NCI-H2107 treated with DMSO at 0.1 percent for 48 hours (cell line): Measurements from ENCODE around the gene UBAC2.

ENCODE experiments used
- DNase-seq: peaks from one replicate; lab custom pipeline; 2025; ENCODE audit not compliant: unreplicated experiment; lab: John Stamatoyannopoulos, UW

The UBAC2 gene

DNA sequence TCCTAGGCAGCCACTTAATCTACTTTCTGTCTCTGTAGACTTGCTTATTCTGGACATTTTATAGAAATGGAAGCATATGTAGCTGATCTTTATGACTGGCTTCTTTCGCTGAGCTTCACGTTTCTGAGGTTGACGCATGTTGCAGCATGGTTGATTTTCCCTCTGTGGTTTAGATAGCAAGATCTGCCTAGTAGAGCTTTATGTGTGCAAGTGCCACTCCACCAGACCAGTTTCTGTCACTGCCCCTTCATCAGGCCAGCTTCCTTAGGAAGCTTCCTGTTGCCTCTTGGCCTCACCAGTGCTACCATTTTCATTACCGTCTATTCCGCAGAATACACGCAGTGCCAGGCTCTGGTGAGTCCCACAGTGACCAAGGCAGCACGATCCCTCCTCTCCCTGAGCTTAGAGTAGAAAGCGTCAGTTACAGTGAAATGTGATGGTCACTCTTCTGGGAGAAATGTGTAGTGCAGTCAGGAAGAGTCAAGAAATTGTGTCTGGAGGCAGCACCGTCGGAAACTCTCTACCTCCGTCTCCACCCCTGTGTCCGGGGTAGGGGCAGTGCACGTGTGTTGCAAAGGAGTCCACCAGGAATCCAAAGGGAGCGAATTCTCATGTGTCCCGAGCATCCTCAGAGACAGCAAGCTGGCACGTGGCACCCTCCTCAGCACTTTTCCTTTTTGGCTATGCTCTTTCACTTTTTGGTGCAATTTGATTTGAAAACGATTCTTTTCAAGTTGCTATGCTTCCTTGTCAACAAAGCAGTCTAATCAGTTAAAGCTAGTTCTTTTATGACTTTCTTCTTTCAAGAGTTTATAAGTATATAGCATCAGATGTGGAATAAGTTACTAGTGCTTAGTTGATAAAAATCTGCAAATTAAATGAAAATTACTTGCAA, 151.9 kb downstream of the UBAC2 start:
- no peak for DNase-seq

DNA sequence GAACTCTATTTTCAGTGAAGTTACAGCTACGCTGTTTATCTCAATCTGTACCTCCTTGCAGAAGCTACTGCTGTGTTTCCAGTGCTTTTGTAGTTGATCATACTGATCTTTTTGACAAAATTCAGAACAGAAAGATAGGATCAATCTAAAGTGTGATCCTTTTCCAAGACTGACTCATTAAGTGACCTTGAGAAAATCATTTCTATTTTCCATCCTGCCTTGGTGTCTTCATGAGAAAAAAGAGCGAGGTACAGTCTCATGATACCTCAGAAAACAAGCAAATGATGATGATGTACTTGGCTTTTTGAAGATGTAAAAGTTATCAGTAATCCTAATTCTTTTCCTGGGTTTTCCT, 152.6 kb downstream of the UBAC2 start:
- DNase-seq = no peak

DNA sequence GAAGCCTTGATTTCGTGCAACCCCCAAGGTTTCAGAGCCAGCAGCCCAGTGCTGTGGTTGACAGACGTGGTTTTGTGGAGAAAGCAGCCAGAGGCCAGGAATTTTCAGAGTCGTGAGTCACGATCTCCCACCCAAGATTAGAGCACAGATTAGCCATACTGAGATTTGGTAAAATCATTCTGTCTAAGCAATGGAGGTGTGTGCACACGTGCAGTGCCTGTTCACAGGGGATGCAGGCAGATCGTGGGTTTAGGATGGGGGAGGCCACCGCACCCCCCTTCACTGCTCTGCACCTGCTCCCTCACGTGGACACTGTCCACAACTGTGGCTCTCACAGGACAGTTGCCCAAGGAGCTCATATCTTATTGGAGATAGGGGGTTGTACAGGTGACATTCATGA, 153.2 kb downstream of the UBAC2 start:
- DNase-seq = no peak

DNA sequence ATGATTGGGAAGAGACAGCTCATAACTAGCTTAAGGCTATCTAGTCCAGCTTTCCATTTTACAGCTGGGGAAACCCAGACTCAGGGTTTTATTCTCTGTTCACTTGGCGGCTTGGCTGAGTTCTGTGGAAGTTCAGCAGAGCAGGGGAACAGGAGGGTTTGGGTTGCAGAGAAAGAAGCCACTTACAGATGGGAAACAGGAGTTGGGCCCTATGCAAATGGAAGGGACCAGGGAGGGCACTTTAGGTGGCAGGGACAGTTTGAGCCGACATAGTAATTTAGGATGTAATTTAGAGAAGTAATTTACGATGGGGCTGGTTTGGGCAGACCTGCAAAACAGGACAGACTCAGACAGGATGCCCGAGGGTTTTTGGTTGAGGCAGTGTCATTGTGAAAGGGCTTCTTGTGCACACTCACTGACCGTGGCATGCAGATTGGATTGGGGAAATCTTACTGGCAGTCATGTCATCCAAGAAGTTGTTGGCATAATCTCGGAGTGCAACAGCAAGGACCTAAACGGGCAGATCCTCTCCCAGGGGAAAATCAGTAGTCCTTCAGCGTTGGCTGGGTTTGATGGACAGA, 153.8 kb downstream of the UBAC2 start:
- DNase-seq = no peak

DNA sequence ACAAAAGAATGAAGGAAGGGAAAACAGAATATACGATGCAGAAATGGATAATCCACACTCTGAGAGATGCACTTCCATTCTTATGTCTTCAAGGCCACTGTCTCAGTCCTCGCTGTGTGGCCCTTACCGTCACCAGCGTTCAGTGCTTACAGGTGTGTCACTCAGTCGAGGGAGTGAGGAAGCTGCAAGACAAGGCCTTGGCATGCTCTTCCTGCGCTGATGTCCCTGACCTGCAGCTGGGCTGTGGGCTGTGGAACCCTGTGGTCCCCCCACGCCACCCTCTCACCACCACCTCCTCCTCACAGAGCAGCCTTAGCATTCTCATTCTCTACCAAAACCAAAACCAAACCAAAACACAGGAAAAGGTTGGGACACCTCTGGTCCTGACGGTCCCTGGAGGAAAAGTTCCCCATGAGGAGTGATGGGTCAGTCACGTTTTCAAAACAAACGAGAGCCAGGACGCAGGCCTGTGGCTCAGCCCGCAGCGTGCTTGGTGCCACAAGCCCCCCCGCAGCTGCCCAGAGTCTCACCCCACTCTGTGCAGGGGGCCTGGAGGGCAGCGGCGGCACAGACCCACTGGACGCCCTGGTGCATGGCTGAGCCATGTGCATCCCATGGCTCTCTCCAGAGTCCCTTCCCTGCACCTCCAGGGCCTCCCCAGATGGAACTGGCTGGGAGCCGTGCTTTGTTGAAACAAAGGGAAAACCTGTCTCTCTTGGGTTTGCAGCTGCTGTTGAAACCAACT, 154.8 kb downstream of the UBAC2 start:
- DNase-seq = no peak

DNA sequence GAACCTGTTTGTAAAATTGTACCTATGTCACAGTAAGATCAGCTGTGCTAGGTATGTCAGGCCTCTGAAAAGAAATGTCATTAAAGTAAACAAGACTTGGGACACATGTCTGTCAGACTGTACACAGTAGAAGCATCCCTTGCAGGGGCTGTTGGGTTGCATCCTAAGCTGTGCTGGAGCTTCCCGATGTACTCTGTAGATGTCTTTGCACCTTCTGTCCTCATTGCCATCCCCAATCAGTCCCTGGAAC, 155.3 kb downstream of the UBAC2 start:
- no peak for DNase-seq

DNA sequence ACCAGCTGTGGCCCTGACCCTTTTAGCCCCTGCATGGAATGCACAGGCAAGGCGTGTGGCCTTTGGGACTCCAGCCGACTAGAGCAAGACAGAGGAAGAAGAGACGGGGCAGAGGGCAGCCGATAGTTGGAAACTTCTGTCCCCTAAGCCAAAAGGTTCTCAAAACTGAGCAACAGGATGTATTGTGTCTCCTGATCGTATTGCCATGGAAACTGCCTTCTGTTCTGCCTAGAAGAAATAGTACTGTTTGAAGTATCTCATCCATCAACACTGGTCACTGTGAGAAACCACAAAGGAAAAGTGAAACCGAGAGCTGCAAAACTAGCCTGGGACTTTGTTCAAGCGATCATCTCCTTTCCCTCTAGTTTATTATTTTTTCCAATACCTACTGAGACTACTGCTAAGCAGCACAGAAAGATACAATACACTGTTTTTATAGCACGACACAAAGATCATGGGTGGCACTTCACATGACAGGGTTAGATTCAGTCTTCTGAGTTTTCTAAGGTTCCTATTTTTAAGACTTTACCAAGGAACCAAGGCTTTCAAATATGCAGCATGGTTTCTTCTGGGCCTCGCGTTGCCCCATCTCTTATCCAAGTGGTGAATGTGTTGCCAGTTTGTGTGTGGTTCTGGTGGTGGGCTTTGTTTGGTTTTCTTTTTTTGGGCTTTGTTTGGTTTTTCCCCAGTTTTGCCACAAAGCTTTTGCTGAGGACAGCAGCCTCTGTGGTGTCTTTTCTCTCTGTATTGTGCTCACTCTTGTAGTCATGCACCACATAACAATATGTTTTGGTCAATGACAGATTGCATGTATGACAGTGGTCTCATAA, 155.8 kb downstream of the UBAC2 start:
- DNase-seq = no peak

DNA sequence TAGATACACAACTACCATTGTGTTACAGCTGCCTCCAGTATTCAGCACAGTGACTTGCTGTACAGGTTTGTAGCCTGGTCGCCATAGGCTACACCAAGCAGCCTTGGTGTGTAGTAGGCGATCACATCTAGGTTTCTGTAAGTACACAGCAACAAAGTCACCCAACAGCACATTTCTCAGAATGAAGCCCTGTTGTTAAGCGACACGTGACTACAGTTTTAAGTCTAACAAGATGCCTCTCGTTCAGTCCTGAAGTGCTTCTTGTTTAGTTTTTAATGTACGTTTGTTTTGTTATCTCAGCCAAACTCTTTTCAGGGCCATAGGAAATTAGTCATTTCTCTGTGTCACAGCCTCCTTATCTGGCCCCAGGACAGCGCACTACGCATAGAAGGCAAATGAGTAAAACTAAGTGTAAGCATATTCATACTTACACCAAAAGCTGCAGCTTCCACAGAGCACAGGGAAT, 156.5 kb downstream of the UBAC2 start:
- DNase-seq = no peak

DNA sequence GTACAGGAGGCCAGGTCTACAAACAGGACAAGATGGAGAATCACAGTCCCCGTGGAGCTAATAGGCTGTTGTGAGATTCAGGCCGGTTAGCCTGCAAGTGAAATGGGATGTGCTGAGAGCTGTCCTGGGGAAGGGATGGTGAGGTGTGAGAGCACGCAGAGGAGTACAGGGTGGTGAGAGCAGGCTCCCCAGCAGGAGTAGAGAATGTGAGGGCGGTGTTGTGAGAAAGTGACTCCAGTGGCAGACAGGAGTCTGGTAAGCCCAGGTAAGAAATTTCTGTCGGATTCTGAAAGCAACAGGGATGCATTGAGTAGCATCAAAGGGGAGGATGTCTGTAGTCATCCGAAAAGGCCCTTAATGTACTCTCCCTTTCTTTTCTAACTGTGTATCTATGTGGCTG, 157.3 kb downstream of the UBAC2 start:
- no peak for DNase-seq

DNA sequence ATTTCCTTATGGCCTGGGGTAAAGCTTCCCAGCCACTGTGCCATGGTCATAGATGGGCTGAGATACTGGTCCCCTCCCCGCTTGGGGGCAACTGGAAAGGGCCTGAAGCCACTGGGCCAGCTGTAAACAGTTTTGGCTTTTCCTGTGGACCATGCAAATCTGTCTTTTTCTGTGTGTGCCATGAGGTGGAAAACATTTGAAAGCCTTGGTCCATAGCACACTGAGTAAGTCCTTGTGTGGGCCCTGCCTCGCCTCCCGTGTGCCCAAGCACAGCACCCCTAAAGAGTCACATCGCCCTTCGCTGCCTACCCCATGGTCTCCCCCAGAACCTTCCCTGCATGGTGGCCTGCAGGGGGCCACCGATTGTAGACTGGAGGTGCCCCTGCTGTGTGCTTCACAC, 158.9 kb downstream of the UBAC2 start:
- DNase-seq = no peak

DNA sequence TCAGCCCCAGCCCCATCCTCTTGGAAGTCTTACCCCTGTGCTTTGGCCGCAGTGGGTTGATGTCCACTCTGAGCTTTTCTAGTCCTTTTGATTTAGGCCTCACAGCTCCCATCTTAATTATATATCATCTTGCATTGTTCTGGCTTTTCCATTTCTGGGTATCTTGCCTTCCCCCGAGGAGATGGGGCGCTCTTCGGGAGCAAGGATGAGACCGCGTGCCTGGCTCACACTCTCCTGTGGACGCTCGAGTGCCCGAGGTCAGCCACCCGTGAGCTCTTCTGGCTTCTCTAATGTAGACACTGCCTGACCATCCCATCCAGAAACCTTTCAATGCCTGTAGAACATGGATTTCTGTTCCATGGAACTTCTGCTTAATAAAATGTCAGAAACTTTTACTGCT, 160.0 kb downstream of the UBAC2 start:
- no peak for DNase-seq

DNA sequence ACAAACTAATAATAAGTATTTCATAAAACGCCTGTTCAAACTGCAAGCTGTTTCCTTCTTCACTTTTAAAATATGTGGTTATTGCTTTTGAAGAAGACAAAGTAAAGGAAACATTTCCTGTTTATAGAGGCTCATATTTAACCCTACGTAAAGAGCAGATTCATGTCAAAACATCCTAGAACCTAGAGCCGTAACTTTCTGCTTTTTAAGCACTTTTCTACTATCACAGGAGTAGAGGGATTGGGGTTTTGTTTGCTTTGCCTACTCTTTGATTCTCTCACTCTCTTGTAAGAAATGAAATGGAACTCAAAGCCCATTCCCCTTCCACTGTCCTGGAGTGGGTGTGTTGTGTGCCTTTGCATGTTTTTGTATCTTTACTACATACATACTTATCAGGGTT, 160.5 kb downstream of the UBAC2 start:
- no peak for DNase-seq

DNA sequence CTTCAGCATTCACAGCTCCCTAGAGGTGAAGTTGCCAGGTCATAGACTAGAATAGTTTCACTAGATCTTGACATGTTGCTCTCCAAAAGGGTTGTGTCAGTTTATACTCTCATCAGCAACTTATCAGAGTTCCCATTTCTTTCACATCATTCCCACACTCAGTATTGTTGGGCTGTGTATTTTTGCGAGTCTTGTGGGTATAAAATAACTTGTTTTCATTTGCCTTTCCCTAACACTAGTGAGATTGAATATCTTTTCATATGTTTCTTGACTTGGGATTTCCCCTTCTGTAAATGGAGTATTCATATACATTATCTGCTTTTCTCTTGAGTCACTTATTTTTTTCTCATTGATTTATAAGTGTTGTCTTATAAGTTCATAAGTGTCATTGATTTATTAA, 161.7 kb downstream of the UBAC2 start:
- DNase-seq = no peak

DNA sequence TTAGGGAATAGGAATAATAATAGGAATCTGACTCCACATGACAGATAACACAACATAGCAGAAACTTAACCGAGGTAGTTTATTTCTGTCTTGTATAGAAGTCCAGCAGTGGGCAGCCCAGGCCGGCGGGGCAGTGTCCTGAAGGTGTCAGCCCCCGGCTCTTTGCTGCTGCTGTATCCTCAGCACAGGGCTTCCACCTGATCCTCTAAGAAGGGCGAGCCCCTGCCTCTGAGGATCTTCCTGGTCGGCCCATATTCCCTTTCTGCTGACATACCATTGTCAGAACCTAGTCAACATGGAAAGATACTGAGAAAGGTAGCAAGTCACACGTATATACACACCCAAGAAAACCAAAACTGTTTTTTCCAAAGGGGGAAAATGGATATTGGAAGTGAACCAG, 162.7 kb downstream of the UBAC2 start:
- no peak for DNase-seq

DNA sequence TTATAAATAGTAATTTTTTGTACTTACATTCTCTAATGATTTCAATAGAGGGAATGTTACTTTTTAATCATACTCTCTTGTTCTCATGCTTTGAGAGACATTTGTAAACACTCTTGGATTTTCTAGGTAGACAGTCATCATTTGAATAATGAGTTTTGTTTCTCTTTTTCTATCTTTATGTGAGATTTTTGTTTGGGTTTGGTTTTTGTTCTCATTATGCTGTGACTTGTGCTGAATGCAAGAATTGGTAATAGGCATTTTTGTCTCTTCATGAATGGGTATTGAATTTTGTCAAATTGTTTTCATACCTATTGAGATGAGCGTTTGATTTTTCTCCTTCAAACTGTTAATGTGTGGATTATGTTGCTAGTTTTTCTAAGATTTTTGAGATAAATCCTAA, 163.3 kb downstream of the UBAC2 start:
- DNase-seq = no peak

DNA sequence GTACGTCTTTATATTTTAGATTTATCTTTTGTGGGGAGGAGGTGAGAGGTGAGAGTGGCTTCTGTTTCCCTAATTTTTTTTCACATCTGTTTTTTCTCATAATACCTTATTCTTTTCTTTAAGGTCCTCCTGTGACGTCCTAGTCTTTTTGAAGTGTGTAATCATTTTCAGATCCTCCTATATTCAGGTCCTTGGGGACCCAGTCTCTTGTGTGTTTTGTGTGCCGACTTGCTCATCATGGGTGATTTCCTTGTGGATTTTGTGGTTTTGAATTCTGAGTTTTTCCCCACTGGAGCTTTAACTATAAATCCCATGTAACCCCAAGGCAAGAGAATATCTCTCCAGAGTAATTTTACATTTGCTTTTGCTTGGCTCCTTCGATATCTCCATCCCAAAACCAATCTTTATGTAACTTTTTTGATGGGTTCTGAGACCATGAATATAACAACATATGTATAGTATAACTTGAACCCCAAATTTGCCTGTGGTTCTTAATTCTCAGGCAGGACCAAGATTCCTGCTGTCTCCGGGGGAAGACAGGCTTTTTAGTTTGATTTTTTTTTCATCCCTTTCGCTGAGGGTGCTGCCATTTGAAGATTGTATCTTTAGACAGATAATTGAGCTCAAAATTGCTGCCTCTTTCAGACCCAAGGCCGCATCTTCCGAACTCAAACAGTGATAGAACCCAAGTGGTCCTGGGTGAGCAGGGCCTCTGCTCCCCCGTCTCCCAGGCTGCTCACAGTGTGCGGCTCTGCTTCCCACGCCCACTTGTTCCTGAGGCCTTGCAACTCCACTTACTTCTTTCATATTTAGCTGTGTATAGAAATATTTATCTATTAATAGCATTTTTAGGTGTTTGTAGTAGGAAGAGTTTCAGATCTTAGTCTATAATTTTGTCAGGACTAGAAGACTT, 165.7 kb downstream of the UBAC2 start:
- no peak for DNase-seq

DNA sequence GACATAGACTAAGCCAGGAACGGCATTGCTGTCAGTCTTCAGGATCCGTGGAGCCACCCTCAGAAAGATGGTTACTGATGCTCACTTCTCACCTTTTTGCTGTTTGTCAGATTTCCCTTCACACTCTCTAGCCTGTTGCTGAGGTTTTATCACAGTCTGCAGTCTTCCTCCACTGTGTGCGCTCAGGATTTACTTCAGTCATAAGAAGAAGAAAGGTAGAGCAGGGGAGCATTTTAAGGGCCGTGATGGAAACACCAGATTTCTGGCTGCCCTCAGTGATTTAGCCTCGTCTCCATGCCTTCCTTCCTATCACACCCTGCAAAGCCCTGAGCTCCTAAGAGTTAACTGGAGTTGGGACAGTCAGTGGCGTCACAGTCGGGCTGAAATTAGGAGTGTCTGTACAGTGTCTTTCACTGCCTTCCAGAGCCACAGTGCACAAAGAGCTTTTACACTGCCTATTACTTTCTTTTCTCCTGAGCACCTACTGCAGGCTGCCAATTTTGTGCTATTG, 166.5 kb downstream of the UBAC2 start:
- no peak for DNase-seq

DNA sequence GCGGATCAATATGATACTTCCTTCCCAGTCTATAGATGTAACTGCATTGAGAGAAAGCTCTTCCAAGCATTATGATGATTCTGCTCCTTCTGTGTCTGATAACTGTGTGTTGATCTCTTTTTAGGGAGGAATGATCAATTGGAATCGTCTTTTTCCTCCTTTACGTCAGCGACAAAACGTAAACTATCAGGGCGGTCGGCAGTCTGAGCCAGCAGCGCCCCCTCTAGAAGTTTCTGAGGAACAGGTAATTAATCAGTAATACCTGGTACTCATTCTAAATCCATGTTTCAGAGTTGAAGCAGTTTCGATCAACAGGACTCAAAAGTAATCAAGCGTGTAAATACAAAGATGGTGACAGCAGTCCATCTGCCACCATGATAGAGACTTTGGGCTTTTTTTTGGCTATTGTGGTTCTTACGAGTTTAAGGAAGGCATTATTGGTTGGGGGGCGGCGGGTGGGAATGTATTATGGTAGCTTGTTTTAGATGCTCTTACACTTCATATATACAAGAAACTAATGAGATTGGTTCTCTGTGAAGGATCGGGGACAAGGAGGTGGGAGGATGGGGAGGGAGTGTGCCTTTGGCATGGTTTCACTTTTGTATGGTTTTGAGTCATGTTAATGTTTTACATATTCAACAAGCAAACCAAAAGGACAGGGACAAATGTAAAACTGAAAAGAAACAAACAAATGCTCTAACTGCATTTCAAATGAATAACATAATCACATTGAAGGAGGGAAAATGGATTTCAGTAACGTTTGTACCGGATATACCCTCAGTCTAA, 167.2 kb downstream of the UBAC2 start:
- no peak for DNase-seq

DNA sequence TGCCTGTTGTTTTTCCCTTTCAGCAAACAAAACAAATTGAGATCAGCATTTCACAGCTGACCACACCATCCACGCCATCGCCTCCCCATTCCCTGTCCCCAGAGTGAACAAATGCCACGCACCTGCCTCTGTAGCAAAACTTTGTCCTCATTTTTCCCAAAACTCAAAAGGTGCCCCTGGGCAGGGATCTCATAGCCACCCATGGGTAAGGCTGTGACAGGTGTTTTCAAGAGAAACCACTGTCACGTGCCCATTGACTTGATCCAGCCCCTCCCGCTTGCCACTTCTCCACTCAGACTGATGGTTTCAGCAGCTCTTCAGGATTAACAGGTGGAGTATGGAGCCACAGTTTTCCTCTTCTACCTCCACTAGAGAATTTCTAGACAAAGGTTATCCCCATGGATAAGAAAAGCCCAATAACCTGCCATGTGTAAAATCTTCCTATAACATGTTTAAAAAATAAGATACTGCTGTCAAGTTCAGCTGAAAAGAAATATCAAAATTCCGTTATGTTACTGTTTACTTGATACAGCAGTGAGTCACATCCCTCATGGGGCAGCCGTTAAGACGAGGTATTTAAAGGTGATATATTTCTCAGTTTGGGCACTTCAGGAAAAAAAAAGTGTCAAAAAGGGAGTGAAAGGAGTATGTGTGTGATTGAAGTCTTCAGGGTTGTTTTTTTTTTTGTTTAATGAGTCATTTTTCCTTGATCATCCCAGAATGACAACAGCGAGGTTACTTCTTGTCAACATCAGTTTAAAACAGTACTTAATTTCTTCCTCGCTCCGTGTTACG, 170.0 kb downstream of the UBAC2 start:
- DNase-seq = peak; percentile 57
